Lower leg skin (tissue), 3 donors: Measurements from ENCODE around the gene LTBP2.

ENCODE experiments used
- POLR2A ChIP-seq, 2 donors: fragments of 450-650 bp; IDR thresholded peaks; one replicate each; pipeline ENCODE4 v1.6.1; 2016 to 2017; ENCODE audit warnings: antibody characterized with exemption in 2 of 2, mild to moderate bottlenecking in 1 of 2, moderate library complexity in 1 of 2
- TF ChIP-seq, protein P1 (sequence below), 3 donors: fragments of 450-650 bp; IDR thresholded peaks; one replicate each; pipeline ENCODE4 v1.5.1; 2016; ENCODE audit warnings: antibody characterized with exemption in 3 of 3, mild to moderate bottlenecking in 3 of 3, moderate library complexity in 2 of 3

DNA sequence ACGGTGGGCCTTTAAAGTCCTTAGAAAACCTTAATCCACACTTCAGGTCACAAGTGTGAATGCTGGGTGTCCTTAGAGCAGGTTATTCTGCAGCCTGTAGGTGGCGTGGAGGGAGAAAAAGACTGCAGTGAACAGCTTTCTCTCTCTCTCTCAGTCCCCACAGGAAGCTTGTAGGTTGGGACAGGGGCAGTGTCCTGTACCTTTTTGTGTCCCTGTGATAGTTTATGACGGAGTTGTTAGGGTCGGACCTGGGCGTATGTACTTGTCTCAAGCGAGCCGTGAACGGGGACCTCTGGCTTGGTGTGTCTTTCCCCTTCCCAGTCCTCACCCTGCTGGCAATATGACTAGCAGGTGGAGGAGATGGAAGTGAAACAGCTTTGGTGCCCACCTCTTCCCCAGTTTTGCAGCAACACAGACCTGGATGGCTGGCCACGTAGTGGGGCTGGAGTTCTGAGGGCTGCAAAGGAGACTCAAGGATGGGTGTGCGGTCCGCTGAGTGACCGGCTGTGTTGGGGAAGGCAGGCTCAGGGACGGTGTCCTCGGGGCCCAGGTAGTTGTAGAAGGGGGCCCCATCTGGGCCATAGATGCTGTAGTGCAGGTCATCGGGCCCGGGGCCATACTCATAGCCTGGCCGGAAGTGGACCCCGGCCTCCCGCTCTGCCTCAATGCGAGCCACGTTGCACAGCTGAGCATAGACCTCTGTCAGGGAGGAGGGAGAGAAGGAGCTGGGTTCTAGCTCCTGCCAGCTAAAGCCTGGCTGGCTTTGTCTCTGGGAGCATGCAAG lies 109.6 kb downstream of the LTBP2 start:
- TF ChIP-seq, protein P1, sequence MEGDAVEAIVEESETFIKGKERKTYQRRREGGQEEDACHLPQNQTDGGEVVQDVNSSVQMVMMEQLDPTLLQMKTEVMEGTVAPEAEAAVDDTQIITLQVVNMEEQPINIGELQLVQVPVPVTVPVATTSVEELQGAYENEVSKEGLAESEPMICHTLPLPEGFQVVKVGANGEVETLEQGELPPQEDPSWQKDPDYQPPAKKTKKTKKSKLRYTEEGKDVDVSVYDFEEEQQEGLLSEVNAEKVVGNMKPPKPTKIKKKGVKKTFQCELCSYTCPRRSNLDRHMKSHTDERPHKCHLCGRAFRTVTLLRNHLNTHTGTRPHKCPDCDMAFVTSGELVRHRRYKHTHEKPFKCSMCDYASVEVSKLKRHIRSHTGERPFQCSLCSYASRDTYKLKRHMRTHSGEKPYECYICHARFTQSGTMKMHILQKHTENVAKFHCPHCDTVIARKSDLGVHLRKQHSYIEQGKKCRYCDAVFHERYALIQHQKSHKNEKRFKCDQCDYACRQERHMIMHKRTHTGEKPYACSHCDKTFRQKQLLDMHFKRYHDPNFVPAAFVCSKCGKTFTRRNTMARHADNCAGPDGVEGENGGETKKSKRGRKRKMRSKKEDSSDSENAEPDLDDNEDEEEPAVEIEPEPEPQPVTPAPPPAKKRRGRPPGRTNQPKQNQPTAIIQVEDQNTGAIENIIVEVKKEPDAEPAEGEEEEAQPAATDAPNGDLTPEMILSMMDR (IDR thresholded peaks at IDR 0.05): no peak
- TF ChIP-seq POLR2A (IDR thresholded peaks at IDR 0.05): no peak
